Endothelial cell of umbilical vein (primary cell): ENCODE data around the gene MTFMT. TPM values are rescaled to one million over a fixed set of nuclear protein-coding genes. Genes with fewer than 3 reads are reported as not detected.

ENCODE experiments used
- BruUV-seq: library from RNA; stranded (reverse); fragments of 400-500 nt; replicated peaks from 2 replicates; lab custom pipeline; 2021; lab: Mats Ljungman, UMichigan
- CTCF ChIA-PET: fragments of 300-600, 350-600 bp; sonication (Branson Sonifier 250); formaldehyde crosslinking; loops from one replicate; lab custom pipeline; 2021; ENCODE audit warnings: antibody characterized with exemption, inconsistent platforms; lab: Charles Lee
- POLR2A ChIA-PET: fragments of 300-600, 350-600 bp; sonication (Branson Sonifier 250); formaldehyde crosslinking; loops from one replicate; lab custom pipeline; 2021; ENCODE audit warnings: antibody characterized with exemption, inconsistent platforms; lab: Charles Lee
- DNase-seq: peaks from one replicate; pipeline ENCODE4 v3.0.0-alpha.2; 2011; ENCODE audit warnings: low read depth, low spot score
- FAIRE-seq: peaks from 2 replicates; lab custom pipeline; 2011; peaks lifted over from hg19 to GRCh38; lab: Jason Lieb, UNC
- H2AFZ ChIP-seq: 2 replicates; pipeline ENCODE4 v1.6.0; 2012; ENCODE audit warnings: low read depth, low read length, control low read depth, inconsistent platforms
- H3K27ac ChIP-seq: 2 replicates; pipeline ENCODE4 v1.5.1; 2011; ENCODE audit warnings: low read depth, mild to moderate bottlenecking, control low read depth, low read length, moderate library complexity; ENCODE audit not compliant: insufficient read depth
- H3K27me3 ChIP-seq, 2 experiments: 2 replicates each; pipeline versions ENCODE4 v1.6.0 to v1.6.1; 2011; ENCODE audit warnings: low read length in 2 of 2, mixed read lengths in 1 of 2; ENCODE audit not compliant: control insufficient read depth in 2 of 2, insufficient read depth in 2 of 2
- H3K36me3 ChIP-seq, 2 experiments: 2 replicates in 1 of 2; 3 replicates in 1 of 2; pipeline ENCODE4 v1.5.1; 2011; ENCODE audit warnings: low read length in 2 of 2, mild to moderate bottlenecking in 1 of 2, moderate library complexity in 1 of 2; ENCODE audit not compliant: control insufficient read depth in 2 of 2, insufficient read depth in 2 of 2; ENCODE audit errors: extremely low read depth in 1 of 2
- H3K4me1 ChIP-seq: 3 replicates; pipeline ENCODE4 v1.5.1; 2011; ENCODE audit warnings: mild to moderate bottlenecking, low read length; ENCODE audit not compliant: control insufficient read depth, insufficient read depth; ENCODE audit errors: extremely low read depth
- H3K4me2 ChIP-seq: 2 replicates; pipeline ENCODE4 v1.6.1; 2011; ENCODE audit warnings: low read length, control low read depth, mixed read lengths; ENCODE audit not compliant: insufficient read depth
- H3K4me3 ChIP-seq, 3 experiments: fragments of 200-600 bp in 1 of 3; sonication (generic), shearing (Covaris generic) in 1 of 3; replicated peaks in 1 of 3; 2 replicates each; pipeline ENCODE4 v1.5.1; 2011 to 2016; ENCODE audit warnings: control low read depth in 3 of 3, low read length in 3 of 3, mild to moderate bottlenecking in 2 of 3, inconsistent platforms in 1 of 3, low read depth in 1 of 3, moderate library complexity in 1 of 3; ENCODE audit not compliant: insufficient read depth in 1 of 3
- H3K79me2 ChIP-seq: 2 replicates; pipeline ENCODE4 v1.6.0; 2012; ENCODE audit warnings: low read length, inconsistent platforms; ENCODE audit not compliant: control insufficient read depth, insufficient read depth
- H3K9ac ChIP-seq: replicated peaks from 2 replicates; pipeline ENCODE3; 2011; ENCODE audit warnings: low read length, control low read depth; ENCODE audit not compliant: insufficient read depth; ENCODE audit errors: extremely low read depth
- H3K9me1 ChIP-seq: replicated peaks from 3 replicates; pipeline ENCODE4 v1.6.0; 2011; ENCODE audit warnings: mild to moderate bottlenecking, low read length; ENCODE audit not compliant: control insufficient read depth, insufficient read depth; ENCODE audit errors: extremely low read depth
- H3K9me3 ChIP-seq: replicated peaks from 2 replicates; pipeline ENCODE4 v1.5.1; 2012; ENCODE audit warnings: low read length, inconsistent platforms; ENCODE audit not compliant: control insufficient read depth, insufficient read depth
- H4K20me1 ChIP-seq: replicated peaks from 2 replicates; pipeline ENCODE3; 2011; ENCODE audit warnings: mild to moderate bottlenecking, low read length; ENCODE audit not compliant: control insufficient read depth, insufficient read depth; ENCODE audit errors: extremely low read depth
- EZH2 ChIP-seq: IDR thresholded peaks from 2 replicates; pipeline ENCODE4 v1.6.1; 2012; ENCODE audit warnings: borderline replicate concordance, low read depth, mild to moderate bottlenecking, moderate library complexity, low read length, inconsistent platforms; ENCODE audit not compliant: severe bottlenecking
- FOS ChIP-seq: IDR thresholded peaks from 2 replicates; pipeline ENCODE4 v1.6.1; 2011; ENCODE audit warnings: mild to moderate bottlenecking, low read length, moderate library complexity, borderline replicate concordance; ENCODE audit not compliant: insufficient read depth
- GATA2 ChIP-seq: IDR thresholded peaks from 2 replicates; pipeline ENCODE4 v1.7.0; 2011; ENCODE audit warnings: low read depth, mild to moderate bottlenecking, moderate library complexity, mixed read lengths, low read length; ENCODE audit not compliant: insufficient read length, insufficient read depth
- JUN ChIP-seq: IDR thresholded peaks from 2 replicates; pipeline ENCODE4 v1.6.1; 2011; ENCODE audit warnings: borderline replicate concordance, low read depth; ENCODE audit not compliant: insufficient read length, insufficient read depth
- MYC ChIP-seq: IDR thresholded peaks from one replicate; pipeline ENCODE4 v1.6.1; 2011; ENCODE audit warnings: mild to moderate bottlenecking, low read depth, low read length
- POLR2AphosphoS5 ChIP-seq: IDR thresholded peaks from 2 replicates; pipeline ENCODE4 v1.6.1; 2012; ENCODE audit warnings: low read depth, mild to moderate bottlenecking, control low read depth, low read length, moderate library complexity; ENCODE audit not compliant: insufficient read depth
- dilution Hi-C: fragments of 300-500 bp; cut with MboI; formaldehyde crosslinking; loops from one replicate; pipeline ENCODE4 v1.15.0; 2019; ENCODE audit warnings: low sequenced_read_pairs; ENCODE audit not compliant: extremely low pct_ligation_motif_present
- intact Hi-C: fragments of 100-400 bp; cut with micrococcal nuclease; formaldehyde crosslinking; loops from one replicate; pipeline ENCODE4 v1.10.0; 2022
- polyA plus RNA-seq, 4 experiments: library from polyadenylated mRNA; depleted of rRNA in 3 of 4; stranded (reverse) in 3 of 4; unstranded in 1 of 4; fragments of >200 nt; gene quantifications; 2 replicates each; pipeline versions ENCODE4 v1.2.1 to v1.2.3, GENCODE V29; 2011 to 2012; ENCODE audit warnings: missing spikeins in 1 of 4
- total RNA-seq: library from RNA; stranded (reverse); gene quantifications from 2 replicates; pipeline ENCODE4 v1.2.3, GENCODE V29; 2021
- TF ChIP-seq, protein P1 (sequence below): IDR thresholded peaks from 2 replicates; pipeline ENCODE4 v1.6.1; 2011; ENCODE audit not compliant: insufficient read depth, insufficient read length
- TF ChIP-seq, protein P2 (sequence below), 2 donors: IDR thresholded peaks; 1 replicate in 1 of 2; 2 replicates in 1 of 2; pipeline ENCODE4 v1.5.1; 2011; ENCODE audit warnings: low read length in 2 of 2, mild to moderate bottlenecking in 2 of 2, moderate library complexity in 2 of 2, control low read depth in 1 of 2, inconsistent platforms in 1 of 2, low read depth in 1 of 2; ENCODE audit not compliant: insufficient read depth in 1 of 2; ENCODE audit errors: extremely low read depth in 1 of 2

The MTFMT gene
- total and polyA plus RNA-seq, 2 donors (not counting 3 experiments of a cell fraction or from before 2014, with no cell fraction given): 7.5 to 20.4 TPM

DNA sequence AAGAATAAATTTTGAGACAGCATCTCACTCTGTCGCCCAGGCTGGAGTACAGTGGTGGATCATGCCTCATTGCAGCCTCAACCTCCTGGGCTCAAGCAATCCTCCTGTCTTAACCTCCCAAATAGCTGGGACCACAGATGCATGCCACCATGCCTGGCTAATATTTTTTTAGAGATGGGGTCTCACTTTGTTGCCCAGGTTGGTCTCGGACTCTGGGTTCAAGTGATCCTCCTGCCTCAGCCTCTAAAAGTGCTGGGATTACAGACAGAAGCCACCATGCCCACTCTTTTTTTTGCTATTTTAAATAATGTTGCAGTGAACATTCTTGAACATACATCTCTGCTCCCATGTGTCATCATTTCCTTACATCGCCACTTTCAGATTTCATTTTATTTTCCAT, 9.0 kb upstream of the MTFMT start:
- intact Hi-C loops: no loop called here
- FAIRE-seq: no peak
- H4K20me1 ChIP-seq: no peaks in the 10 kb centered on the region

DNA sequence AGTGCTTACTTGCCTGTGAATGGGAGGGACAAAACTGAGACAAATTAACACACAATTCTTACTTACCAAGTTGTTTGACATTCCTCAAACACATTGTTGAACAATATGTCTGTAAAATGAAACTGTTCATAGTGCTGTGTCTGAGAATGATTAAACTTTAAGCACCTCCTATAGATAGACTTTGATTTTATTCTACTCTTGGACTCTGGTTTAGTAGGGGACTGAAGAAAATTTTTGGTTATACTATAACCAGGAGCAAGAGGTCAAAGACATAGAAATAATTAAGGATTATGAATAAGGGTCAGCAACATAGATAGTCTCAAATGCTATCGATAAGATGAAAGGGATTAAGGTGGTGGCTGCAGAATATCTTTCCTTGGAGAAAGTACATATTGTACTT, 7.9 kb upstream of the MTFMT start:
- H3K9me3 ChIP-seq: no peaks in the 10 kb centered on the region
- H3K36me3 ChIP-seq: no peaks in the 10 kb centered on the region
- no peak overlapping the region for H3K4me2 ChIP-seq
- ChIA-PET POLR2A (no interaction called here), CTCF (no interaction called here)
- no peaks in the 10 kb centered on the region for H3K9me1 ChIP-seq
- H3K4me3 ChIP-seq: no peak overlapping the region
- H3K27me3 ChIP-seq: no peaks in the 10 kb centered on the region
- BruUV-seq: no TSS peak
- no peaks in the 10 kb centered on the region for H3K4me1 ChIP-seq
- H3K27ac ChIP-seq: no peak overlapping the region
- intact Hi-C loops (no loop called here), dilution Hi-C loops (no loop called here)
- TF ChIP-seq, protein P1, sequence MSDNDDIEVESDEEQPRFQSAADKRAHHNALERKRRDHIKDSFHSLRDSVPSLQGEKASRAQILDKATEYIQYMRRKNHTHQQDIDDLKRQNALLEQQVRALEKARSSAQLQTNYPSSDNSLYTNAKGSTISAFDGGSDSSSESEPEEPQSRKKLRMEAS: no peak
- TF ChIP-seq, protein P2, sequence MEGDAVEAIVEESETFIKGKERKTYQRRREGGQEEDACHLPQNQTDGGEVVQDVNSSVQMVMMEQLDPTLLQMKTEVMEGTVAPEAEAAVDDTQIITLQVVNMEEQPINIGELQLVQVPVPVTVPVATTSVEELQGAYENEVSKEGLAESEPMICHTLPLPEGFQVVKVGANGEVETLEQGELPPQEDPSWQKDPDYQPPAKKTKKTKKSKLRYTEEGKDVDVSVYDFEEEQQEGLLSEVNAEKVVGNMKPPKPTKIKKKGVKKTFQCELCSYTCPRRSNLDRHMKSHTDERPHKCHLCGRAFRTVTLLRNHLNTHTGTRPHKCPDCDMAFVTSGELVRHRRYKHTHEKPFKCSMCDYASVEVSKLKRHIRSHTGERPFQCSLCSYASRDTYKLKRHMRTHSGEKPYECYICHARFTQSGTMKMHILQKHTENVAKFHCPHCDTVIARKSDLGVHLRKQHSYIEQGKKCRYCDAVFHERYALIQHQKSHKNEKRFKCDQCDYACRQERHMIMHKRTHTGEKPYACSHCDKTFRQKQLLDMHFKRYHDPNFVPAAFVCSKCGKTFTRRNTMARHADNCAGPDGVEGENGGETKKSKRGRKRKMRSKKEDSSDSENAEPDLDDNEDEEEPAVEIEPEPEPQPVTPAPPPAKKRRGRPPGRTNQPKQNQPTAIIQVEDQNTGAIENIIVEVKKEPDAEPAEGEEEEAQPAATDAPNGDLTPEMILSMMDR (IDR thresholded peaks at IDR 0.05; ENCODE audit: extremely low read depth in 1 of 2, insufficient read depth in 1 of 2, low read depth in 1 of 2, low read length in 2 of 2): no peak
- TF ChIP-seq POLR2AphosphoS5 (no peak), MYC (no peak), EZH2 (no peak), GATA2 (no peak), FOS (no peak), JUN (no peak)
- no peak overlapping the region for H3K9ac ChIP-seq
- no peak overlapping the region for H2AFZ ChIP-seq
- no peaks in the 10 kb centered on the region for H3K79me2 ChIP-seq
- DNase-seq: no peak
- H4K20me1 ChIP-seq: no peaks in the 10 kb centered on the region
- no peak for FAIRE-seq

More for the DNA sequence above, 9.0 kb upstream of the MTFMT start:
- no TSS peak for BruUV-seq
- Histone ChIP-seq H3K9me3 (no peaks in the 10 kb centered on the region), H3K9me1 (no peaks in the 10 kb centered on the region), H3K79me2 (no peaks in the 10 kb centered on the region), H3K4me2 (no peak overlapping the region), H3K4me1 (no peaks in the 10 kb centered on the region), H3K27ac (no peak overlapping the region), H3K36me3 (no peaks in the 10 kb centered on the region), H2AFZ (no peak overlapping the region), H3K27me3 (no peaks in the 10 kb centered on the region), H3K9ac (no peak overlapping the region), H3K4me3 (no peak overlapping the region)
- dilution Hi-C loops: no loop called here
- POLR2A ChIA-PET: no interaction called here
- CTCF ChIA-PET: interaction anchor here (0.7 to 1.5 kb wide), 2 partner anchors 39 to 63 kb away, joined by 3 read pairs; no protein-coding TSS in a partner anchor
- TF ChIP-seq JUN (no peak), MYC (no peak), POLR2AphosphoS5 (no peak)
- TF ChIP-seq, protein P2 (IDR thresholded peaks at IDR 0.05; ENCODE audit: extremely low read depth in 1 of 2, insufficient read depth in 1 of 2, low read depth in 1 of 2, low read length in 2 of 2): no peak
- DNase-seq: no peak
